GM12878 (cell line): ENCODE results near the gene TOPBP1. TPM values are rescaled to one million over a fixed set of nuclear protein-coding genes. Genes with fewer than 3 reads are reported as not detected.

ENCODE experiments used
- CUX1 ChIP-seq: IDR thresholded peaks from 2 replicates; pipeline ENCODE4 v1.6.1; 2012; ENCODE audit warnings: improper control_type of control experiment, low read depth, low read length; ENCODE audit not compliant: insufficient replicate concordance
- E2F8 ChIP-seq: fragments of 450-650 bp; IDR thresholded peaks from 2 replicates; pipeline ENCODE4 v1.6.1; 2018; ENCODE audit warnings: mild to moderate bottlenecking, low read depth, moderate library complexity; ENCODE audit not compliant: partially characterized antibody
- HDGF ChIP-seq: fragments of 450-650 bp; IDR thresholded peaks from 2 replicates; pipeline ENCODE4 v1.6.1; 2016; ENCODE audit warnings: antibody characterized with exemption
- MEF2B ChIP-seq: fragments of 450-650 bp; IDR thresholded peaks from 2 replicates; pipeline ENCODE4 v1.6.1; 2018; ENCODE audit warnings: mild to moderate bottlenecking, moderate library complexity; ENCODE audit not compliant: partially characterized antibody, poor library complexity, severe bottlenecking
- SPI1 ChIP-seq: IDR thresholded peaks from 2 replicates; pipeline ENCODE4 v1.6.1; 2011; ENCODE audit warnings: low read depth, mild to moderate bottlenecking, low read length, moderate library complexity, borderline replicate concordance; ENCODE audit not compliant: insufficient read depth
- ZZZ3 ChIP-seq: IDR thresholded peaks from 2 replicates; pipeline ENCODE4 v1.6.1; 2011; ENCODE audit warnings: low read depth; ENCODE audit not compliant: control insufficient read depth, insufficient read length
- polyA plus RNA-seq, 11 experiments: library from polyadenylated mRNA; depleted of rRNA in 4 of 11; unstranded in 6 of 11; stranded (reverse) in 5 of 11; fragments of >200 nt; fragmentation: Nextera tagmentation in 4 of 11; fragmentation: Illumina TruSeq in 1 of 11; extraction: Ambion mirVana in 4 of 11; extraction: Trizol in 1 of 11; gene quantifications; 1 replicate in 1 of 11; 2 replicates in 10 of 11; pipeline versions ENCODE4 v1.2.1 to v1.2.3, GENCODE V29; 2011 to 2016; ENCODE audit warnings: inconsistent platforms in 2 of 11, missing spikeins in 2 of 11, low read depth in 1 of 11
- total RNA-seq, 4 experiments: library from RNA; depleted of rRNA in 3 of 4; stranded (reverse); fragments of >200 nt in 3 of 4; fragmentation: Illumina TruSeq in 1 of 4; extraction: Trizol in 1 of 4; gene quantifications; 2 replicates each; pipeline versions ENCODE4 v1.2.1 to v1.2.3, GENCODE V29; 2013 to 2021
- TF ChIP-seq, protein P1 (sequence below): IDR thresholded peaks from 2 replicates; pipeline ENCODE4 v1.6.1; 2011; ENCODE audit warnings: mild to moderate bottlenecking, low read depth, low read length, moderate library complexity; ENCODE audit not compliant: insufficient replicate concordance

The TOPBP1 gene
- total and polyA plus RNA-seq, 10 of the 15 experiments (the other 5 are each of a cell fraction or from before 2014, with no cell fraction given), result 18.3 to 99.3 (median 61.5) TPM

DNA sequence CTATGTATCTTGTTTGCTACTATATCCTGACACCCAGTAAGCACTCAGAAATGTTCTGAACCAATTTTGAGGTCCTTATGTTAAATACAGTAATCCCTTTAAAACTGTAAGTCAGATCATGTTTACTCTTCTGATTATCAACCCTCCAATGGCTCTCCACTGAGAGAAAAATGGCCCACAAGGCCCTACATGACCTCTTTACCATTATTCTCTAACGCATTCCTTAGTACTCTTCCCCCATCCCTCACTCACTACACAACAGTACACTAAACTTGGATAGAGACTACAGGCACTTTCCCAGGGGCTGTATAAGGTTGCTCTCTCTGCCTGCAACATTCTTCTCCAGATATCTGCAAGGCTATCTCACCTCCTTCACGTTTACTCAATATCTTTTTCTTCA lies 1.9 kb downstream of the TOPBP1 start (continued):
- TF ChIP-seq CUX1 (no peak), MEF2B (no peak), E2F8 (no peak), HDGF (no peak), SPI1 (no peak), ZZZ3 (no peak)
- TF ChIP-seq, protein P1, sequence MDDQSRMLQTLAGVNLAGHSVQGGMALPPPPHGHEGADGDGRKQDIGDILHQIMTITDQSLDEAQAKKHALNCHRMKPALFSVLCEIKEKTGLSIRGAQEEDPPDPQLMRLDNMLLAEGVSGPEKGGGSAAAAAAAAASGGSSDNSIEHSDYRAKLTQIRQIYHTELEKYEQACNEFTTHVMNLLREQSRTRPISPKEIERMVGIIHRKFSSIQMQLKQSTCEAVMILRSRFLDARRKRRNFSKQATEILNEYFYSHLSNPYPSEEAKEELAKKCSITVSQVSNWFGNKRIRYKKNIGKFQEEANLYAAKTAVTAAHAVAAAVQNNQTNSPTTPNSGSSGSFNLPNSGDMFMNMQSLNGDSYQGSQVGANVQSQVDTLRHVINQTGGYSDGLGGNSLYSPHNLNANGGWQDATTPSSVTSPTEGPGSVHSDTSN, result no peak
- TF ChIP-seq, all 136 proteins: peak for 0
